GM21723 (cell line): ENCODE results near the gene SIGLEC6.

Experiments used
- ATAC-seq: cut with Tn5 transposase; IDR thresholded peaks from one replicate; pipeline ENCODE4 v1.9.1; 2021; ENCODE audit warnings: mild to moderate bottlenecking, moderate library complexity; ENCODE audit not compliant: unreplicated experiment

The SIGLEC6 gene

GRCh38 chr19:51548891-51549305 lies 17.4 kb upstream of the SIGLEC6 start:
- ATAC-seq = no peak

GRCh38 chr19:51548213-51548651 lies 16.8 kb upstream of the SIGLEC6 start:
- ATAC-seq = no peak

DNA sequence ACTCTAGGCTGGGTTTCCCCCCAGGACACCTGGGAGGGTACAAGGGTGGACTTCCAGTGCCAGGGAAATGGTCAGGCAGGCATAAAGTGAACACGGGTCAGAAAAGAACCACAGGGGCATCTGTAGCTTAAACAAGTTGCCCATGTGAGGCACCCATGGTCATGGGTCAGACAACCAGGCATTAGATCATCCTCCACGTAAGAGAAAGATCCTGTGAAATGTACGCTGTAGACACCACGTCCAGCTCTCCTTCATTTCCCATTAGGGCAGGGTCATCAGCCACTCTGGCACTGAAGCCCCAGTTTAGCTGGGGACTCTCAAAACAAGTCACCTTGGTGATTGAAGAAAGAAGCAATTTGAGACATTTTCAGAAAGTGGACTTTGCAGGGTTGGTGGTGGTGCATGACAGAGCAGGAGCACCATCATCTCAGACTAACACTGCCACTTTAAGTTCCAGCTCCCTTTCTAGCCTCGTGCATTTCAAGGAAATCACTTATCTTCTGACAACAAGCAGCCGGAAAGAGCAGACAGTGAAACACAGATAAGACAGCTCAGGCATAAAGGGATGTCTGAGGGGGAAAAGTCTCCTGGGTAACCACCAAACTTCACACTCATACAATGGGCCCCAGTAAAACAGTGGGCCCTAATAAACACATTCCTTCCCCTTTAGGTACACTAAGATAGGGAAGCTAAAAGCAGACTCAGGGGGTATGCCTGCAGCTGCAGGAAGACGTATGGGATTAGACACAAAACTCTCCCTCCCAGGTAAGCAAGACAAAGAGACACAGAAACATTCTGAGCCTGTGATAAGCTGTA lies 16.1 kb upstream of the SIGLEC6 start:
- ATAC-seq = no peak

- ATAC-seq = no peak
Observed at GRCh38 chr19:51546650-51547396, 15.4 kb upstream of the SIGLEC6 start.

GRCh38 chr19:51546107-51546649 lies 14.7 kb upstream of the SIGLEC6 start:
- ATAC-seq = no peak

- ATAC-seq = no peak
Observed at GRCh38 chr19:51544038-51544437, 12.6 kb upstream of the SIGLEC6 start.

DNA sequence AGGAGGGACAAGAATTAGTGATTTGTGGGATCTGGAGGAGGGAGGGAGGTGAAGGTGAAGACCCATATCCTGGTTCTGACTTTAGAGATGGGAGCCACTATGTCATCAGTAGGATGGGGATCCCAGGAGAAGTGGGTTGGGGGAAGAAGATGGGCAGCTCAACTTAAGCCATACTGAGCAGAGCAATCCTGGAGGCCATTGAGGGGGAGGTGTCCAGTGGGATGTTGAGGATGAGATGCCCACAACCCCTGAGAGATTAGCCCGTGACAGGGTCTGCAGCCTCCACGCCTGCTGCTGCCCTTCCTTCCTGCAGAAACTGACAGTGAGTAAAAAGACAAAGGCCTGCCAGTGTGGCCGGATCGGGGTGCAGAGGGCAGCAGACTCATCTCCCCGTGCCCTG lies 11.2 kb upstream of the SIGLEC6 start:
- ATAC-seq = no peak

DNA sequence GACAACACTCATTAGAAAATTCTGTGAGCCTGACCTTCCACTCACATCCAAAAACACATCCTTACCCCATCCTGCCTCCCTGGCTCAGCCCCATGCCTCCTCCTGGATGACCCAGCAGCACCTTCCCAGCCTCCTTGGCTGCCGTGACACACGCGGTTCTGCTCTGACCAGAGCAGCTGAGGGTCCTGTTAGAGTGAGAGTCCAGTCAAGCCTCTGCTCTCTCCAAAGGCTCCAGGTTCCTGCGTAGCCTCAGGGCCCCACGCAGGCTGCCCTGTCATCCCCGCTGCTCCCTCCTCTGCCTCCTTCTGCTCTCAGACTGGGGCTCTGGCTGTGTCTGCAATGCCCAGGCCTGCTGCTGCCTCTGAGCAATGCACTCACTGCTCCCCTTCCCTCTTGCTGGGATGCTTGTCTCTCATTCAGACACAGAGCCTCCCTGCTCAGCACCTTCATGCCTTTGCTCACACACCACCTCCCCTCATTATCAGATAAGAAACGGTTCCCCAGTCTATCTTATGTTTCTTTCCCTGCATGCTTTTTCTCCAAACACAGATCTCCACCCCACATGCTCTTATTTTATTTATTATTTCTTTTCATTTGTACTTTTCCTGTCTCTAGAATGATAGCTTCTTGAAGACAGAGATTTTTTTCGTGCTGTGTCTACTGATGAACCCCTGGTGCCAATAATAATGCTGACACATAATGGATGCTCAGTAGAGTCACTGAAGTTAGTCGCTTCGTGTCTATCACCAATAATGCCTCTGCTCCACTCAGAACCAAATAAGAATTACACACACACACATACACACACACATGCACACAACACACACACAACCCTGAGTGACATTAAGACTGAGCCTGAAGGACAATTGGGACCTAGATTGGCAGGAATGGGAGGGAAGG lies 10.2 kb upstream of the SIGLEC6 start:
- no peak for ATAC-seq

DNA sequence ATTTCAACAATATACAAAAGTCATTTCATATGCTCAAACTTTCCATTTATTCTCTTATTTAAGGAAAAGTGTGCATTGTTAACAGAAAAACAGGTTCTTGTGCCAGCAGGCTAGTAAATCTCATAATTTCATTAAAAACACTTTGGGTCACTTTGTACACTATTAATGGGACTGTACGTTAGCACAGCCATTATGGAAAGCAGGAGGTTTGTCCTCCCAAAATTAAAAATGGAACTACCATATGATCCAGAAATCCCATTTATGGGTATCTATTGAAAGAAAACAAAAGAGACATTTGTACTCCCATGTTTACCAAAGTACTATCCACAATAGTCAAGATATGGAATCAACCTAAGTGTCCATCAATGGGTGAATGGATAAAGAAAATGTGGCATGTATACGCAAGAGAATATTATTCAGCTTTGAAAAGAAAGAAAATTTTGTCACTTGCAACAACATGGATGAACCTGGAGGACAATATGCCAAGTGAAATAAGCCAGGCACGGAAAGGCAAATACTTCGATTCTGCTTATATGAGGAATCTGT lies 8.4 kb upstream of the SIGLEC6 start:
- ATAC-seq = no peak

- no peak for ATAC-seq
Observed at GRCh38 chr19:51535535-51535934, 4.1 kb upstream of the SIGLEC6 start.

DNA sequence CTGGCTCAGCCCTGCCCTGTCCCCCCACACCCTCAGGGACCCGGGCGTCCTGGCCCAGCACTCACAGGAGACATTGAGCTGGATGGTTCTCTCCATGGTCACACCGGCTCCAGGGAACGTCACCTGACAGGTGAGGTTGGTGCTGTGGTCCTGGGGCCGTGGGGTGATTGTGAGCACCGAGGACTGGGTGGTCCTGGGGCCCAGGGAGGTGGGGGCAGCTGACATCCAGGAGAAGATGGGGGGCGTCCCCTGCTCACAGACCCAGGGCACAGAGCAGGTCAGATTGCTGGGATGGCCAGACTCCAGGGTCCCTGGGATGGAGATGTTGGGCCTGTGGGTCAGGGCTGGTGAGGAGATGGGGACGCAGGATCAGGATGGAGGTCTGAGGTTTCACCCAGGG lies 854 bp downstream of the SIGLEC6 start:
- ATAC-seq = no peak

DNA sequence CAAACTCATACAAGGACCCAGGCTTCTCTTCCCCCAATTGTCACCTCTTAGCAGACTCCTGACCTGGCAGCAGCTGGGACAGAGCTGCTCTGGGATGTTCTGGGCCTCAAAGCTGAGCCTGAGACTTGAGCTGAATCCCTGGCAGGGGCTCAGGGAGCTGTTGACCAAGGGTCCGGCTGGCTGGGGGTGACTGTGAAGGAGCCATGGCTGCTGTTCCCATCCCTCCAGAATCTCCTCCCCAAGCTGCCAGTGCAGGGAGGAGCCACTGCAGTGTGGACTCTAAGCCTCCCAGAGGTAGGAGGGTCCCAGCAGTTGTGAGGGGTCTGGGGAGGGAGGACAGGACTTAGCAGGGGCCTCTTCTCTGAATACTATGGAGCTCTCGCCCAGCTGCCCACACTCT lies 2.2 kb downstream of the SIGLEC6 start:
- no peak for ATAC-seq

GRCh38 chr19:51525651-51526050 lies 5.8 kb downstream of the SIGLEC6 start:
- ATAC-seq = no peak

- no peak for ATAC-seq
Observed at GRCh38 chr19:51524666-51525264, 6.7 kb downstream of the SIGLEC6 start.

DNA sequence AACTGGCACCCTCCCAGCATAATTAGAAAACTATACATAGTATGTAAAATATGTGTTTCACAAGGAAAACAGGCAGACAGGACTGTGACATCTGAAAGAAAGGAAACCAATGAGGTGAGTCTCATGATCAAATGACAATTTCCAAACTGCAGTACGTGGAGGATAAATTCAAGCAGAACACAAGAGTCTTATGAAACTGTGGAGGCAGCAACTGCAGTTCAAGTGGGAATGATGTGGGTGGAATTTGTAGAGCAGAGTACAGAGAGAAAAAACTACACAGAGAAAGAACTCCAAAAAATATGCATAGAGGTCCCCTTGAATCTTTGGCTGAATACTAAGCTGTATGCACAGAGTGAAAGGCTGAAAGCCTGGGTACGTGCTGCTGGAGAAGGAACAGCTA lies 9.7 kb downstream of the SIGLEC6 start:
- no peak for ATAC-seq

- ATAC-seq = no peak
Observed at GRCh38 chr19:51521357-51521756, 10.1 kb downstream of the SIGLEC6 start.

DNA sequence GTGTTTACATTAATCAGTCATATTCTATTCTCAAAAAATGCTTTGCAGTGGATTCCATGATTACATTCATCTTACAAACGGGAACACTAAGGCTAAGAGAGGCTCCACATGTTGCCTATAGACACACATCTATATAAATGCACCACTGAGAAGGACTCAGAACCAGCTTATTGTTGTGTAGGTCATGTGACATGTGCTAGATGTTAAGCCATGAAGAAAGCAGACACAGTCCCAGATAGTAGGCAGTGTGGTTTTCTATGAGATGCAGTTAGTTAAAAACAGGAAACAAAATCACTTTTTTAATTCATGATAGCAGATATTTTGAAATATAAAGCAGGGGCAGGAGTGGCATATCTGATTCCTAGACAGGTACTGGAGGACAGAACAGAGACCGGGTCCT lies 10.7 kb downstream of the SIGLEC6 start:
- ATAC-seq = no peak

GRCh38 chr19:51514866-51515481 lies 16.5 kb downstream of the SIGLEC6 start:
- no peak for ATAC-seq

DNA sequence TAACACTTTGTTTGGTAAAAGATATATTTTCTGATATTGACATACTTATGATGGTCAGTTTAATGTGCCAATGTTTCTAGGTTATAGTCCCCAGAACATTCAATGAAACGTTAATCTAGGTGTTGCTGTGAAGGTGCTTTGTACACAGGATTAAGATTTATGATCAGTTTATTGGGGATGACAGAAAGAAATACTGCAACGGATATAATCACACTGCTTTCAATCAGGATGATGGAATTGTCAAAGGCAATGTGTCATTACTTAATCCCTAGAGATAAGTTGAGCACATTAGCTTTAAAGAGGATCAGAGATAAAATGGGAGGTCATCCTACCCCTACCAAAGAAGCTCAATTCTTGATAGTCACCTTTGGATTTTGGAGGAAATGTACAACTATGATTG lies 17.5 kb downstream of the SIGLEC6 start:
- no peak for ATAC-seq

DNA sequence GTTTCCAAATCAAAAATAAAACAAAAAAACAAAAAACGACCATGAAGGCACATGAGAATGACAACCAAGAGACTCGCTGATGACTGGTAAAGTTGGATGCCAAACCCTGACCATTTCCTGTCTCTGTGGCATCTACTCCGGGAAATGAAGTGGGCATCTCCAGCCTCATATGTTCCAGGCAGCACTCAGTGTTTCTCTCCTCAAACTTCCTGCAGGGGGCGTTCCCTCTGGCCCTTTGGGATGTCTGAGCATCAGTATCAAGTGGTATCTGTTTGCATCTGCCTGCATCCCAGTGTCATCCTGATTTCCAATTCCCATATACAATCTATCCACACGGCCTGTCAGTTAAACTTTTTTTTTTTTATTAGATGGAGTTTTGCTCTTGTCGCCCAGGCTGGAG lies 20.1 kb downstream of the SIGLEC6 start:
- ATAC-seq = no peak
